ENCODE results near the gene TENT5C.

The TENT5C gene

GRCh38 chr1:117631359-117632160, 25.7 kb downstream of the TENT5C start:
- no peaks in the 10 kb centered on the region for H3K9me3 ChIP-seq (ENCODE audit: control insufficient read depth in 1 of 2, low read length in 2 of 2)
- no peak overlapping the region for H3K27ac ChIP-seq (ENCODE audit: low read length)
- H3K36me3 ChIP-seq (ENCODE audit: control insufficient read depth in 1 of 2, insufficient read depth in 2 of 2, low read length in 2 of 2), result no peaks in the 10 kb centered on the region
- no peak overlapping the region for H3K4me3 ChIP-seq (ENCODE audit: low read depth in 1 of 2, low read length in 2 of 2)
- no peaks in the 10 kb centered on the region for H3K27me3 ChIP-seq (ENCODE audit: low read depth, low read length)
- no peaks in the 10 kb centered on the region for H3K4me1 ChIP-seq (ENCODE audit: control insufficient read depth in 1 of 2, insufficient read depth in 2 of 2, low read length in 2 of 2)

DNA sequence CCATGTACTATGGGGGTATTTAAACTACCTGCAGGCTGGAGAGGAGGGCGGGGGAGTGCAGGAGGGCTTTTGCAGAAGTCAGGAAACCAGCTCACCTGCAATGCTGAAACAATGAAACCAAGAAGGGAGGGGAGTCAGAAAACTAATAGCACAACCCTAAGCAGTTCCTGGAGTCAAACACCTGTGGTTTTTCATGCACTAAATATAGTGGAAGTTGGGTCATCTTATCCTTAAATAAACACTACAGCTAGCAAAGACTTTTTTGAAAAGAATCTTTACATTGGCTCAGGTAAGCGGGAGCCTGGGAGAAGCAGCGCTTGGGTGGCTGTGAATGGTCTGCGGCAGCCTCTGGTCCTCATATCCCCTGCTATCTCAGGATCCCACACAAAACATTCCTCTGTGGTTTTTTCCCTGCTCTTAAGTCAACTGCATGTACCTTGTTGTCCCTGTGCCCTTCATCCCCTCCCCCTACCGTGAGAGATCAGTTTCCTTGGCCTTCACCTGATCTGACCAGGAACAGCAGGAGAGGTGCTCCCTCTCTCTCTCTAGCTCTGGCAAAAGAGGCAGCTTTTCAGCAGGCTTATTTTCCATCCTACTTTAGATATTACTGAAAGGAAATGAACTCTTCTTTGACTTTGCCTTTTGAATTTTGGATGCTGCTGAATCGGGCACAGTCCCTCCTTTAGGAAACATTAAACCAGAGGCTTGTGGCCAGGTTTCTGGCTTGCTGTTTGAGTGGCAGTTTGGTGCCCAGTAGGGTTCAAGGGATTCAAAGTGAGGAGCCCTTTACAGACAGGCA, 26.6 kb downstream of the TENT5C start:
- Histone ChIP-seq H3K27me3 (ENCODE audit: low read depth, low read length) (no peaks in the 10 kb centered on the region), H3K9me3 (ENCODE audit: control insufficient read depth in 1 of 2, low read length in 2 of 2) (no peaks in the 10 kb centered on the region), H3K4me3 (ENCODE audit: low read depth in 1 of 2, low read length in 2 of 2) (no peak overlapping the region), H3K27ac (ENCODE audit: low read length) (no peak overlapping the region), H3K4me1 (ENCODE audit: control insufficient read depth in 1 of 2, insufficient read depth in 2 of 2, low read length in 2 of 2) (no peaks in the 10 kb centered on the region), H3K36me3 (ENCODE audit: control insufficient read depth in 1 of 2, insufficient read depth in 2 of 2, low read length in 2 of 2) (no peaks in the 10 kb centered on the region)

GRCh38 chr1:117633068-117633345, 27.2 kb downstream of the TENT5C start:
- Histone ChIP-seq H3K4me3 (ENCODE audit: low read depth in 1 of 2, low read length in 2 of 2) (no peak overlapping the region), H3K27me3 (ENCODE audit: low read depth, low read length) (no peaks in the 10 kb centered on the region), H3K27ac (ENCODE audit: low read length) (no peak overlapping the region), H3K36me3 (ENCODE audit: control insufficient read depth in 1 of 2, insufficient read depth in 2 of 2, low read length in 2 of 2) (no peaks in the 10 kb centered on the region), H3K9me3 (ENCODE audit: control insufficient read depth in 1 of 2, low read length in 2 of 2) (no peaks in the 10 kb centered on the region), H3K4me1 (ENCODE audit: control insufficient read depth in 1 of 2, insufficient read depth in 2 of 2, low read length in 2 of 2) (no peaks in the 10 kb centered on the region)

- Histone ChIP-seq H3K4me1 (ENCODE audit: control insufficient read depth in 1 of 2, insufficient read depth in 2 of 2, low read length in 2 of 2) (no peaks in the 10 kb centered on the region), H3K36me3 (ENCODE audit: control insufficient read depth in 1 of 2, insufficient read depth in 2 of 2, low read length in 2 of 2) (no peaks in the 10 kb centered on the region), H3K27ac (ENCODE audit: low read length) (no peak overlapping the region), H3K4me3 (ENCODE audit: low read depth in 1 of 2, low read length in 2 of 2) (no peak overlapping the region), H3K9me3 (ENCODE audit: control insufficient read depth in 1 of 2, low read length in 2 of 2) (no peaks in the 10 kb centered on the region), H3K27me3 (ENCODE audit: low read depth, low read length) (no peaks in the 10 kb centered on the region)
These were observed 27.6 kb downstream of the TENT5C start for GRCh38 chr1:117633423-117633822.

GRCh38 chr1:117633936-117634335, 28.1 kb downstream of the TENT5C start:
- Histone ChIP-seq H3K4me3 (ENCODE audit: low read depth in 1 of 2, low read length in 2 of 2) (no peak overlapping the region), H3K9me3 (ENCODE audit: control insufficient read depth in 1 of 2, low read length in 2 of 2) (no peaks in the 10 kb centered on the region), H3K27me3 (ENCODE audit: low read depth, low read length) (no peaks in the 10 kb centered on the region), H3K27ac (ENCODE audit: low read length) (no peak overlapping the region), H3K4me1 (ENCODE audit: control insufficient read depth in 1 of 2, insufficient read depth in 2 of 2, low read length in 2 of 2) (no peaks in the 10 kb centered on the region), H3K36me3 (ENCODE audit: control insufficient read depth in 1 of 2, insufficient read depth in 2 of 2, low read length in 2 of 2) (no peaks in the 10 kb centered on the region)

GRCh38 chr1:117634631-117635030, 28.8 kb downstream of the TENT5C start:
- no peaks in the 10 kb centered on the region for H3K27me3 ChIP-seq (ENCODE audit: low read depth, low read length)
- H3K36me3 ChIP-seq (ENCODE audit: control insufficient read depth in 1 of 2, insufficient read depth in 2 of 2, low read length in 2 of 2), result no peaks in the 10 kb centered on the region
- H3K9me3 ChIP-seq (ENCODE audit: control insufficient read depth in 1 of 2, low read length in 2 of 2), result no peaks in the 10 kb centered on the region
- H3K4me1 ChIP-seq (ENCODE audit: control insufficient read depth in 1 of 2, insufficient read depth in 2 of 2, low read length in 2 of 2), result no peaks in the 10 kb centered on the region
- H3K27ac ChIP-seq (ENCODE audit: low read length), result no peak overlapping the region
- H3K4me3 ChIP-seq (ENCODE audit: low read depth in 1 of 2, low read length in 2 of 2), result no peak overlapping the region

DNA sequence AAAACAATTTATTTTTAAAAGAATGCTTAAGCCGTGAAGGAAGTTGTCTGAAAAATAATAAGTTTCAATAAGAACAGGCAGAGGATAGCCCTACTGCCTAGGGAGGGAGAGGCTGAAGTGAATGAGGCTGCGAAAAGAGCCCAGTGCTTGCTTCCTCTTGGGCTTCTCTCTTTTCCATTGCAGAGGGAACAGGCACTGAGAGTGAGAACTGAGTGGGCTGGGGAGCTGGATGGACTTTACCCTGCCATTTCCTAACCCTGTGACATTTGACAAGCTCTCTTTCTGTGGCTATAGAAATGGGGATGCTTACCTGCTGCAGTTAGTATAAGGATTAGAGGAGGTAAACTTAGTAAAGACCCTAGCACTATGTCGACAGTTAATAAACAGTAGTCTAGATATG, 30.0 kb downstream of the TENT5C start:
- no peak overlapping the region for H3K27ac ChIP-seq (ENCODE audit: low read length)
- H3K36me3 ChIP-seq (ENCODE audit: control insufficient read depth in 1 of 2, insufficient read depth in 2 of 2, low read length in 2 of 2), result no peaks in the 10 kb centered on the region
- no peak overlapping the region for H3K4me3 ChIP-seq (ENCODE audit: low read depth in 1 of 2, low read length in 2 of 2)
- H3K27me3 ChIP-seq (ENCODE audit: low read depth, low read length), result no peaks in the 10 kb centered on the region
- H3K9me3 ChIP-seq (ENCODE audit: control insufficient read depth in 1 of 2, low read length in 2 of 2), result no peaks in the 10 kb centered on the region
- no peaks in the 10 kb centered on the region for H3K4me1 ChIP-seq (ENCODE audit: control insufficient read depth in 1 of 2, insufficient read depth in 2 of 2, low read length in 2 of 2)

- H3K9me3 ChIP-seq (ENCODE audit: control insufficient read depth in 1 of 2, low read length in 2 of 2), result no peaks in the 10 kb centered on the region
- no peaks in the 10 kb centered on the region for H3K36me3 ChIP-seq (ENCODE audit: control insufficient read depth in 1 of 2, insufficient read depth in 2 of 2, low read length in 2 of 2)
- H3K27ac ChIP-seq (ENCODE audit: low read length), result no peak overlapping the region
- H3K4me3 ChIP-seq (ENCODE audit: low read depth in 1 of 2, low read length in 2 of 2), result no peak overlapping the region
- no peaks in the 10 kb centered on the region for H3K27me3 ChIP-seq (ENCODE audit: low read depth, low read length)
- H3K4me1 ChIP-seq (ENCODE audit: control insufficient read depth in 1 of 2, insufficient read depth in 2 of 2, low read length in 2 of 2), result no peaks in the 10 kb centered on the region
These were observed 31.0 kb downstream of the TENT5C start for GRCh38 chr1:117636637-117637425.

GRCh38 chr1:117638141-117638540, 32.3 kb downstream of the TENT5C start:
- no peak overlapping the region for H3K27ac ChIP-seq (ENCODE audit: low read length)
- H3K9me3 ChIP-seq (ENCODE audit: control insufficient read depth in 1 of 2, low read length in 2 of 2), result no peaks in the 10 kb centered on the region
- H3K27me3 ChIP-seq (ENCODE audit: low read depth, low read length), result no peaks in the 10 kb centered on the region
- no peaks in the 10 kb centered on the region for H3K4me1 ChIP-seq (ENCODE audit: control insufficient read depth in 1 of 2, insufficient read depth in 2 of 2, low read length in 2 of 2)
- H3K36me3 ChIP-seq (ENCODE audit: control insufficient read depth in 1 of 2, insufficient read depth in 2 of 2, low read length in 2 of 2), result no peaks in the 10 kb centered on the region
- no peak overlapping the region for H3K4me3 ChIP-seq (ENCODE audit: low read depth in 1 of 2, low read length in 2 of 2)

DNA sequence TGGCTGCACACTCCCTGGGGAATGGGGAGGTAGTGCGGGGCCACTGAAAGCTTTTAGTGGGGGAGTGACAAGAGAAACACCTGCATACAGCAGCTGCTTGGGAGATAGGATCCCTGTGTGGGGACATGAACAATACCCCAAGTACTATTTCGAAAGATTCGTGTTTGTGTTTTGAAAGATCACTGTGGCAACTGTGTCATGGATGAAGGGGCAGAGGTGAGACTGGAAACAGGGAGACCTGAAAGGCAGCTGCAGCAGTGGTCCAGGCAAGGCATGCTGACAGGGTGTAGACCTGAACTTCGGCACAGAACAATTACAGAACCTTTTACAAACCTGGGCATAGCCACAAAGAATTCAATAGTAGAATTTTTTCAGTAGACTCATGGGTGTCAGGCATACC, 32.9 kb downstream of the TENT5C start:
- Histone ChIP-seq H3K9me3 (ENCODE audit: control insufficient read depth in 1 of 2, low read length in 2 of 2) (no peaks in the 10 kb centered on the region), H3K36me3 (ENCODE audit: control insufficient read depth in 1 of 2, insufficient read depth in 2 of 2, low read length in 2 of 2) (no peaks in the 10 kb centered on the region)

DNA sequence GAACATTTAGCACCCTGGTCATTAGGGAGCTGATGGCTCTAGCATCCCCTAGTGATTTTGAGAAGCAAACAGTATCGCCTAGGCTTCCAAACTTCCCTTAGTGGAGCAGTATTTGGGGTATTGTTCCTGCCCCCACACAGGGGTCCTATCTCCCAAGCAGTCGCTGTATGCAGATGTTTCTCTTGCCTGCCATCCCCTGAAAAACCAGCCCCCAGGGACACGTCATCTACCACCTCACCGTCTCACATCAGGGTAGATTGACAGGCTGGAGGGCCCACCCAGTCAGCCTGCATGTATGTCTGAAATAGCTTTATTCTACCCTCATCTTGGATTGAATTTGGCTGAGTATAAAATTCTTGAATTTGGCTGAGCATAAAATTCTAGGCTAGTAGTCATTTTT, 33.9 kb downstream of the TENT5C start:
- Histone ChIP-seq H3K36me3 (ENCODE audit: control insufficient read depth in 1 of 2, insufficient read depth in 2 of 2, low read length in 2 of 2) (no peaks in the 10 kb centered on the region), H3K4me3 (ENCODE audit: low read depth in 1 of 2, low read length in 2 of 2) (no peak overlapping the region), H3K27me3 (ENCODE audit: low read depth, low read length) (no peaks in the 10 kb centered on the region), H3K9me3 (ENCODE audit: control insufficient read depth in 1 of 2, low read length in 2 of 2) (no peaks in the 10 kb centered on the region), H3K27ac (ENCODE audit: low read length) (no peak overlapping the region), H3K4me1 (ENCODE audit: control insufficient read depth in 1 of 2, insufficient read depth in 2 of 2, low read length in 2 of 2) (no peaks in the 10 kb centered on the region)

More for the DNA sequence above, 32.9 kb downstream of the TENT5C start:
- no peak overlapping the region for H3K4me3 ChIP-seq (ENCODE audit: low read depth in 1 of 2, low read length in 2 of 2)
- no peaks in the 10 kb centered on the region for H3K27me3 ChIP-seq (ENCODE audit: low read depth, low read length)
- no peak overlapping the region for H3K27ac ChIP-seq (ENCODE audit: low read length)
- H3K4me1 ChIP-seq (ENCODE audit: control insufficient read depth in 1 of 2, insufficient read depth in 2 of 2, low read length in 2 of 2), result no peaks in the 10 kb centered on the region
